ENCODE results near the gene LRP10.

DNA sequence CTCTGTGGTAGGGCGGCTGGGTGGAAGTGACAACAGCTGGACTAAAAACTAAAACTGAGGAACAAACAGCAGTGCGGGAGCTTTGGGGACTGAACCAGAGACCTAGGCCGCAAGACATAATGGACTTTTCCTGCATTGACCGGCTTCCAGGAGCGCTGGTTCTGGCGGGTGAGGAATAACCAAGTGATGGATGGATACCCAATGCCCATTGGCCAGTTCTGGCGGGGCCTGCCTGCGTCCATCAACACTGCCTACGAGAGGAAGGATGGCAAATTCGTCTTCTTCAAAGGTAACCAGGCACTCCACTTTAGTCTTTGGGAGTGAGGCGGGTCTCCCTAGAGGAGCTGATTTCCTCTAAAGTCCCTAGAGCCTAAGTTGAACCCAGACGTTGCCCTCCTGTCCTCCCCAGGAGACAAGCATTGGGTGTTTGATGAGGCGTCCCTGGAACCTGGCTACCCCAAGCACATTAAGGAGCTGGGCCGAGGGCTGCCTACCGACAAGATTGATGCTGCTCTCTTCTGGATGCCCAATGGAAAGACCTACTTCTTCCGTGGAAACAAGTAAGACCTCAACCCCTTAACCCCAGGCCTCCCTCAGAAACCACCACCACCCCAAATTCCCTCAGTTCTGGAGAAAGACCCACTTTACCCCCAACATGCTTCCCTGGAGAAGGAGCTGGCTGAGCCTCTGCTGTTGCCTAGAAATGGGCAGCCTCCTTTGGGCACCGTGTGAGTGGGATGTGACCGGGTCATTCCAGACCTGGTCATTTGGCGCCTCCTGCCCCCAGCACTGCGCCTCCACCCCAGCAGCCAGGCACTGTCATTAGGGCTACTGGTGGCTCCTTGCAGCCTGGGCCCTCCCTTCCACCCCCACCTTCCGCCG is 27.1 kb upstream of the LRP10 start:
- no peak for TF ChIP-seq GATA2 (IDR thresholded peaks at IDR 0.05; ENCODE audit: low read depth, low read length)
- no peak for TF ChIP-seq GATA3 (IDR thresholded peaks at IDR 0.05; ENCODE audit: low read depth, low read length)

Data from SH-SY5Y (cell line).